Iris pigment epithelial cell (primary cell): ENCODE data around the gene NT5DC3.

Source experiments
- DNase-seq: peaks from one replicate; pipeline ENCODE4 v3.0.0-alpha.2; 2011; ENCODE audit warnings: low read depth

Gene NT5DC3

GRCh38 chr12:103833095-103833775 lies 7.8 kb downstream of the NT5DC3 start:
- peak; percentile 52 for DNase-seq

- no peak for DNase-seq
Measured at GRCh38 chr12:103832048-103832997, 8.7 kb downstream of the NT5DC3 start.

GRCh38 chr12:103830730-103831320 lies 10.2 kb downstream of the NT5DC3 start:
- DNase-seq, result no peak

DNA sequence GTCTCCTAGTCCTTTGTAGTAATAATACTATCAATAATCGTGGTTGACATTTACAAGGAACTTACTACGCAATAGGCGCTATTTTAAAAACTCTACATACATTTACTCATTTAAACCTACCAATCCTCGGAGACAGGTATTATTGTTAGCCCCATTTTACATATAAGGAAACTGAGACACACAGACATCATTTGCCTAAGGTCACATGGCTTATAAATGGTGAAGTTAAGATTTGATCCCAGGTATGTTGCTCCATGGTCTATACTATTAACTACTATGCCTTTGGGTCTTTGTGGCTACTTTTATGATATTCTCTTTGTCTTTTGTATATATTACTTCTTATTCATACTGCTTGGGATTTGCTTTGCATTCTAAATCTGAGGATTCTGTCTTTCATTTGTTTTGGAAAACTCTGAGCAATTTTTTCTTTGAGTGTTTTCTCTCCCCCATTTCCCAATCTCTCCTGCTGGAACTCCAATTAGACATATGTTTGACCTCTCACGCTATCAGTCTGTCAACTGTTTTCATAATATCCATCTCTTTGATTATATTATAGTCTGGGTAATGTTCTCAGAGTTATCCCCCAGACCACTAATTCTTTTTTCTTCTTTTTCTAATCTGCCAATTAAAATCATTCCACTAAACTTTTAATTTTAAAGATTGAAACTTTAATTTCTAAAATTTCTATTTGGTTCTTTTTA lies 10.9 kb downstream of the NT5DC3 start:
- DNase-seq, result no peak

DNA sequence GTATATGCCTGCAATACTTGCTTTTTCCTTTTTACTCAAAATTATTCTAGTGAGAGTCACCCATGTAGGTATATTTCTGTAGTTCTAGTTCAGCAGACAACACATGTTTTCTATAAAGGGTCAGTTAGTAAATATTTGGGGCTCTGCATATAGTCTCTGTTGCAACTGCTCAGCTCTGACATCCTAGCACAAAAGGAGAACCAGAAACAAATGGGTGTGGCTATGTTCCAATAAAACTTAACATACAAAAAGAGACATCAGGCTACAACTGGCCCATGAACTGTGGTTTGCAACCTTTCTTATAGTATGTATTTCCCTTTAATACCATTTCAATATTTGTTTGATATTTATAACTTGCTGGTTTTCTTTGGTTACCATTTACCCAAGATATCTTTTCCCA lies 11.9 kb downstream of the NT5DC3 start:
- DNase-seq, result no peak

GRCh38 chr12:103827911-103828391 lies 13.1 kb downstream of the NT5DC3 start:
- DNase-seq, result no peak

- no peak for DNase-seq
Measured at GRCh38 chr12:103824845-103825244, 16.2 kb downstream of the NT5DC3 start.

DNA sequence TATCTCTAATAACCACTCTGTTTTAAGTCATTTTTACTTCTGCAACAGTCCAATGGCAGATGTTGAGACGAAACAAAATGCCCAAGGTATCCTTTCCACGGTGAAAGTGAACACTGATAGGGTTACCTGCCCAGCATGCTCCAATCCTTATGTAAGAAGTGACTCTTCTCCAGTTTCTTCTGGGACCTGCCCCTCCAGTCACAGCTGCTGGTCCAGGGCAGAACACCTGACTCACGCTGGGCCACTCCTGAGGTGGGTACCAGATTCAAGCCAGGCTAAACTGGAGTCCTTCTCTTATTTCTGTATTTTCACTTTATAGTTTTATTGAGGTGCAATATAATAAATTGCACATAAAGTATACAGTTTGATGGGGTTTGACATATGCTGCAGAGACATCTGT lies 16.7 kb downstream of the NT5DC3 start:
- DNase-seq, result no peak

DNA sequence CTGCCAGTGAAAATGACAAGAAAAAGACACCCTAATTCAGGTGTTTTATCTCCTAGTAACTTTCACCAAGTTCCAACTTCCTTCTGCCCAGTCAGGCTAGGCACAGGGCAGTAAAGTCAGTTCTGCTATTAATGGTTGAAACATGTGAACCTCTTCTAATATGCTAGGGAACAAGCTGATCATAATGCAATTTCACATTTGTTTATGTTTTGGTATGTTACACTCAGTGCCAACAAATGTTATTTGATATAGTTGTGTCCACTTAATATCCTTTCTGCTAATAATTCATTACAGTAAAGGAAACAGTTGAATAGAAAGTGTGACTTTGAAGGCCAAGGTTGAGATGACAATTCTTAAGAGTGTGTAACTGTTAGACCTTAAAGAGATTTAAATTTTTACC lies 17.2 kb downstream of the NT5DC3 start:
- no peak for DNase-seq

- DNase-seq, result peak; percentile 80
Measured at GRCh38 chr12:103821773-103822172, 19.3 kb downstream of the NT5DC3 start.

- no peak for DNase-seq
Measured at GRCh38 chr12:103820881-103821489, 20.0 kb downstream of the NT5DC3 start.

DNA sequence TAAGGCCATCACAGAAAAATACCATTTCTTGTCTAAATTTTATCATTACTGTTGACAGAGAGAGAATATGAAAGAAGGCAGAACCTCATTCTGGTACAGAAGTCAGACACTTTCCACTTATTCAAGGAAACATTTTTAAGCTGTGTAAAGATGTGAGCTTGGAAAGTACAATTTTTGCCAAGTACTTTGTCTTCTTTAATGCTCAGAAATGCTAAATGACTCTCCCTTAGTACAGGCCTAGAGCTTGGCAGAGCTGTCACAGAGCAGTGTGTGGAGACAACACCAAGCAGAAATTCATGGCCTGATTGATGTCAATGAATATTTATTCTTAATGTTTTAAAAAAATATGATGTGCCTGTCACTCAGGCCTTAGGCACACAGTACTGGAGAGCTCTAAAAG lies 20.7 kb downstream of the NT5DC3 start:
- DNase-seq, result no peak

- no peak for DNase-seq
Measured at GRCh38 chr12:103819892-103820291, 21.1 kb downstream of the NT5DC3 start.

GRCh38 chr12:103819312-103819711 lies 21.7 kb downstream of the NT5DC3 start:
- DNase-seq, result no peak

DNA sequence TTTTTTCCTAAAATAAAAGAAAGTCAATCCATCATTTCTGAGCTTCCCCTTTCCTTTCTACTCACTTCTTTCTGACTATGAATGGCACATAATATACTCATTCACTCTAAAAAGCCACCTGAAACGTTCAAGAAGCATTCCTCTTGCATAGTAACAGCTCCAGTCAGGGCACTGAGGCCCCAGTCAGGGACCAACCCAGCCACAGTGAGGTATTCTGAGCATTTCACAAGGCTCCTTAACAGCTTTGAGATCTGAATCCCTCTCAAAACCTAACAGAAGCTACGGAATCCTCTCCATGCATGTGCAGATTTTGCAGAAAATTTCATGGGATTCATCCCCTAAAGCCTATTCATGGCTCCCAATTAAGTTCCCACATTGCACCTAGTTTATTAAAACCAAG lies 23.2 kb downstream of the NT5DC3 start:
- no peak for DNase-seq

DNA sequence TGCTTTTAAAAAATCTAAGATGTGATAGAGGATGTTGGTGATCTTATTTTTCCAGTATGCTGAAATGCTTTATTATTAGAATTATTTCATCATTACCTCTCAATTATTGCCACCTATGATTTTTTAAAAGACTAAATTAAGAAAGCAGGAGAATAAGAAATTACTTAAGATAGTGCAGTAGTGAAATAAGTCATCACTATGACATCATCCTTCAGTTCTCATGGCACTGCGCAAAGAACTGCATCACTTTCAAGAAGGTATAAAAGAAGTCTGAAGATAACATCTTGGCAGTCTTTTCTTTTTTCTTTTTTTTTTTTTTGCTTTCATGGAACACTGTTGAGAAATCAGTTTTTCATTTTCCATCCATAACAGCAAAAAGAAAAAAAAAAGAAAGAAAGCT lies 24.4 kb downstream of the NT5DC3 start:
- DNase-seq, result no peak

DNA sequence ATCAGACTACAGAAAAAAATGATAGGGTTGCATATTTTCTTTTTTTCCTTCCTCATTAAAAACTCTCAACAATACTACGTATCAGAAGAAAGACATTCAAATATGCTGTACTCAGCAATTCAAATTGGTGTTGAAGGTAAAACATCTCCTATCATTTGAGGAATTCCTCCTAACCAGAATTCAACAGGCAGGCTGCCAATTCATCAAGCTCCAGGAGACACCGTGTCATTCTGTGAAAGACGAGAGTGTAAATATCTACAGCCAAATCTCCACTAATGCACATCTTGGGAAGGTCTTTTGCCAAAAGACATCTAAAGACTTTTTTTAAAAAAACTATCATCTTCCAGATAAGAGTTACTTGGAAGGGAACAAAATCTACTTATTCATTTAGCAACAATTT lies 26.6 kb downstream of the NT5DC3 start:
- DNase-seq, result peak; percentile 51

DNA sequence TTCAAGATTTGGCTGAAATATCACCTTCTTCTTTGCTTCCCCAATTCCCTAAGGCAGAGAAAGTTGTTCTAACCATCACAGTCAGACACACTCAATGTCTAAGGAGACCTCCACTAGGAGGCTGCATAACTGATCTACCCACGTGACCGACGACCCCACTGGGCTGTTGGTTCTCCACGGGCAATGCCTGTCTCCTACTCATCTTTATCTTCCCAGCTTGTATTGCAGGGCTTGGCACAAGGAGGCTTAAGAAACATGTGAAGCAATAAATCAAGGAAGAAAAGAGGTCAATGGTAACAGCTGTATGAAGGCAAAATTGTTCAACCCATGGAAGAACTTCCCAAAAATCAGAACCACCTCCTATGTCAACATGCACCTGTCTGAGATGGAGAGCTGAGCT lies 27.1 kb downstream of the NT5DC3 start:
- DNase-seq, result no peak

DNA sequence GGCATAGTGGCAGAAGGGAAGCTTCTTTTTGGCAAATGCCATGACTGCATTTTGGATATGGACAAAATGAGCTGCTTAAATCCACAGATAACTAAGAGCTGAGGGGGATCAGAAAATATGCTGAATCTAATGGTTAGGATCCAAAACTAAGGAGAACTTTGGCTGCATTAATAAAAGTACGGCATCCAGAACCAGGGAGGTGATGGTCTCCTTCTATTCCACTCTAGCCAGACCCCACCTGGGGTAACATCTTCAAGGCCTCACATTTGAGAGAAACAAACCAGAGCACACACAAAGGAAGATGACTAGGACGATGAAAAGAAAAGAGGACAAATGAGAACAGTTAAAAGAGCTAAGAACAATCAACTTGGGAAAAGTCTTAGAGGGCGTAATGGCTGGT lies 27.6 kb downstream of the NT5DC3 start:
- DNase-seq, result no peak

GRCh38 chr12:103812789-103813188 lies 28.2 kb downstream of the NT5DC3 start:
- no peak for DNase-seq

GRCh38 chr12:103811791-103812190 lies 29.2 kb downstream of the NT5DC3 start:
- DNase-seq, result no peak

- no peak for DNase-seq
Measured at GRCh38 chr12:103810111-103810510, 30.9 kb downstream of the NT5DC3 start.
